OCI-LY3 (cell line): ENCODE results near the gene TAPBPL.

Experiments
- H2AFZ ChIP-seq: fragments of 200-600, 300-600 bp; shearing (Covaris generic); 2 replicates; pipeline ENCODE4 v1.6.0; 2014; ENCODE audit warnings: antibody characterized with exemption, low read depth, low read length
- H3K27ac ChIP-seq: fragments of 200-600, 300-600 bp; sonication (generic); 2 replicates; pipeline ENCODE4 v1.5.1; 2014; ENCODE audit warnings: mild to moderate bottlenecking, low read length, moderate library complexity, mixed read lengths
- H3K27me3 ChIP-seq: fragments of 200-600, 300-600 bp; sonication (generic); 2 replicates; pipeline ENCODE4 v1.6.1; 2014; ENCODE audit warnings: low read depth, low read length, mixed read lengths
- H3K36me3 ChIP-seq: fragments of 200-600, 300-600 bp; sonication (generic); replicated peaks from 2 replicates; pipeline ENCODE3; 2014; ENCODE audit warnings: low read depth, low read length, mixed read lengths
- H3K4me1 ChIP-seq: fragments of 300-600, 200-600 bp; sonication (generic); 2 replicates; pipeline ENCODE4 v1.6.1; 2014; ENCODE audit warnings: low read length, mixed read lengths
- H3K4me2 ChIP-seq: fragments of 200-600, 300-600 bp; sonication (generic); 2 replicates; pipeline ENCODE4 v1.6.1; 2014; ENCODE audit warnings: low read length, mixed read lengths
- H3K4me3 ChIP-seq: fragments of 300-600, 200-600 bp; sonication (generic); 2 replicates; pipeline ENCODE4 v1.5.1; 2014; ENCODE audit warnings: antibody characterized with exemption, mild to moderate bottlenecking, low read length, moderate library complexity
- H3K79me2 ChIP-seq: fragments of 300-600, 200-600 bp; shearing (Covaris generic); 2 replicates; pipeline ENCODE4 v1.6.1; 2014; ENCODE audit warnings: mild to moderate bottlenecking, low read length, mixed read lengths
- H3K9ac ChIP-seq: fragments of 300-600, 200-600 bp; shearing (Covaris generic); 2 replicates; pipeline ENCODE4 v1.6.0; 2014; ENCODE audit warnings: mild to moderate bottlenecking, low read length, moderate library complexity
- H3K9me3 ChIP-seq: fragments of 200-600, 300-600 bp; shearing (Covaris generic); 2 replicates; pipeline ENCODE4 v1.6.1; 2014; ENCODE audit warnings: low read length, mixed read lengths; ENCODE audit not compliant: insufficient read depth
- H4K20me1 ChIP-seq: fragments of 200-600, 300-600 bp; sonication (generic); 2 replicates; pipeline ENCODE4 v1.6.1; 2016; ENCODE audit warnings: low read length, mixed read lengths; ENCODE audit not compliant: insufficient read depth
- EZH2phosphoT487 ChIP-seq: fragments of 200-600 bp; shearing (Covaris generic); IDR thresholded peaks from 2 replicates; pipeline ENCODE4 v1.6.1; 2018; ENCODE audit warnings: antibody characterized with exemption, mixed run types, low read depth
- TF ChIP-seq, protein P1 (sequence below): fragments of 200-600, 300-600 bp; sonication (generic); IDR thresholded peaks from 2 replicates; pipeline ENCODE4 v1.5.1; 2014; ENCODE audit warnings: antibody characterized with exemption, low read length, low read depth

Gene TAPBPL

DNA sequence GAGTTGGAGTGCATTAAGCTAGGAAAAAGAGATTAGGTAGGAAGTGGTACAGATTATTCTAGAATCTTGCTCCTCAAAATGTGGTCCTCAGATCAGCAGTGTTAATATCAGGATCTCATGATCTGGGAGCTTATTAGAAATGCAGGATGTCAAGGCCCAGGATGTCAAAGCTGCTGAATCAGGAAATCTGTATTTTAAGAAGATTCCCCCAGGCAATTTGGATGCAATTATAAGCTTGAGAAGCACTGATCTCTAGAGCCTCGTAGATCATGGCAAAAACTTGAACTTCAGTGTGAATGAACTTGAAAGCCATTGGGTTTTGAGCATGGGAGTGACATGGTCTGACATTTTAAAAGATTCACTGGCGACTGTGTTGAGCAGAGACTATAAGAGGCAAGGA lies 48.6 kb downstream of the TAPBPL start:
- peaks cover 3% of the 10 kb centered on the region; the same call in 1 of the 2 replicates for H4K20me1 ChIP-seq
- TF ChIP-seq, protein P1, sequence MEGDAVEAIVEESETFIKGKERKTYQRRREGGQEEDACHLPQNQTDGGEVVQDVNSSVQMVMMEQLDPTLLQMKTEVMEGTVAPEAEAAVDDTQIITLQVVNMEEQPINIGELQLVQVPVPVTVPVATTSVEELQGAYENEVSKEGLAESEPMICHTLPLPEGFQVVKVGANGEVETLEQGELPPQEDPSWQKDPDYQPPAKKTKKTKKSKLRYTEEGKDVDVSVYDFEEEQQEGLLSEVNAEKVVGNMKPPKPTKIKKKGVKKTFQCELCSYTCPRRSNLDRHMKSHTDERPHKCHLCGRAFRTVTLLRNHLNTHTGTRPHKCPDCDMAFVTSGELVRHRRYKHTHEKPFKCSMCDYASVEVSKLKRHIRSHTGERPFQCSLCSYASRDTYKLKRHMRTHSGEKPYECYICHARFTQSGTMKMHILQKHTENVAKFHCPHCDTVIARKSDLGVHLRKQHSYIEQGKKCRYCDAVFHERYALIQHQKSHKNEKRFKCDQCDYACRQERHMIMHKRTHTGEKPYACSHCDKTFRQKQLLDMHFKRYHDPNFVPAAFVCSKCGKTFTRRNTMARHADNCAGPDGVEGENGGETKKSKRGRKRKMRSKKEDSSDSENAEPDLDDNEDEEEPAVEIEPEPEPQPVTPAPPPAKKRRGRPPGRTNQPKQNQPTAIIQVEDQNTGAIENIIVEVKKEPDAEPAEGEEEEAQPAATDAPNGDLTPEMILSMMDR: no peak
- no peak for TF ChIP-seq EZH2phosphoT487
- H3K36me3 ChIP-seq: peaks cover 53% of the 10 kb centered on the region
- no peak overlapping the region for H3K4me3 ChIP-seq
- H3K4me2 ChIP-seq: no peak overlapping the region
- H3K27me3 ChIP-seq: no peaks in the 10 kb centered on the region
- peaks cover 3% of the 10 kb centered on the region for H3K4me1 ChIP-seq
- no peak overlapping the region for H2AFZ ChIP-seq
- no peak overlapping the region for H3K27ac ChIP-seq
- H3K9ac ChIP-seq: no peak overlapping the region
- H3K79me2 ChIP-seq: peaks cover 81% of the 10 kb centered on the region
- H3K9me3 ChIP-seq: no peaks in the 10 kb centered on the region

DNA sequence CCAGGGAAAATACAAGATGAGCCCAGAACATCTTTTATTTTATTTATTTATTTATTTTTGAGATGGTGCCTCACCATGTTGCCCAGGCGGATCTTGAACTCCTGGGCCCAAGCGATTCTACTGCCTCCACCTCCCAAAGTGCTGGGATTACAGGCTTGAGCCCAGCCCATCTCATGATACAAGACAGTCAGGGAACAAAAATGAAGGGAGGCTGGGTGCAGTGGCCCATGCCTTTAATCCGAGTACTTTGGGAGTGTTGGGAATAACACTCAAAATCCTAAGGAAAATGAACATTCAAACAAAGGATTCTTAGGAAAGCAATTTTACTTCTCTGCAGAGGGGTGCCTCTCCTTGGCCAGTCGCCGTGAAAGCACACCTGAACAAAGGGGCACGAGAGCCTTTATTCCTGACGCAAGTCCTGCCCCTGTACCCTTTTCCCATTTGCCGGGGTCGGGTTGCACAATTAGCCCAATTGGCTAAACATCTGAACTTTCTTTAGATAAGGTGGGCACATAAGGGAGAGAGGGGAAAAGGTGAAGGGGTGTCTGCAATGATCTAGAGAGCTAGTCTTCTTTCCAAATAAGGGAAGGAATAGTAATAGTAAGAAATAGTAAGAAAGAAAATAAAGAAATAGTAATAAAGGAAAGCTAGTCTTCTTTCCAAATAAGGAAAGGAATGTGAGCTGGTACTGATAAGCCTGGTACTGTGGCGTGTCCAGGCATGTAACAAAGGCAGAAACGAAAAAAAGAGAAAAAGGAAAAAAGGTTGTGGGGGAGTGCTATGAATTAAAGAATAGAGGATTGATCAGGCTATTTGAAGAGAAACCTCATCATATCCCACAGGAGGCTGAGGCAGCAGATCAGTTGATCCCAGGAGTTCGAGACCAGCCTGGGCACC lies 55.5 kb downstream of the TAPBPL start:
- no peak overlapping the region for H3K27ac ChIP-seq

DNA sequence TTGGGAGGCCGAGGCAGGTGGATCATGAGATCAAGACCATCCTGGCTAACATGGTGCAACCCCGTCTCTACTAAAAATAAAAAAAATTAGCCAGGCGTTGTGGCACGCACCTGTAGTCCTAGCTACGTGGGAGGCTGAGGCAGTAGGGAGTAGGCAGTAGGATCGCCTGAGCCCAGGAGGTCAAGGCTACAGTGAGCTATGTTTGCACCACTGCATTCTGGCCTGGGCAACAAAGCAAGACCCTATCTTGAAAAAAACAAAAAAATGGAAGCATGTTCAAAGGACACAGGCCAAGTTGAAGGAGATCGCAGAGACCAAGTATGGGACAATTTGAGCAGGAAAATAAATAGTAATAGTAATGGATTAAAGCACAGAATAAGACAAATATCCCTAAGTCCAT lies 56.2 kb downstream of the TAPBPL start:
- H3K4me1 ChIP-seq: no peaks in the 10 kb centered on the region
- H3K36me3 ChIP-seq: peaks cover 40% of the 10 kb centered on the region
- H3K4me2 ChIP-seq: no peak overlapping the region
- H2AFZ ChIP-seq: no peak overlapping the region
- H3K27ac ChIP-seq: no peak overlapping the region
- no peaks in the 10 kb centered on the region for H3K9me3 ChIP-seq
- H3K27me3 ChIP-seq: no peaks in the 10 kb centered on the region
- H3K9ac ChIP-seq: no peak overlapping the region
- H3K79me2 ChIP-seq: peaks cover 58% of the 10 kb centered on the region
- no peak overlapping the region for H3K4me3 ChIP-seq
- TF ChIP-seq EZH2phosphoT487: no peak
- TF ChIP-seq, protein P1: no peak
- H4K20me1 ChIP-seq: 0 out of 2 replicates have a peak, but pooled peaks cover 3% of the 10 kb centered on the region

More for the DNA sequence above, 55.5 kb downstream of the TAPBPL start:
- H3K4me1 ChIP-seq: no peaks in the 10 kb centered on the region
- no peak overlapping the region for H3K4me3 ChIP-seq
- H3K79me2 ChIP-seq: peaks cover 63% of the 10 kb centered on the region
- no peak overlapping the region for H3K4me2 ChIP-seq
- H3K36me3 ChIP-seq: peaks cover 35% of the 10 kb centered on the region
- no peak for TF ChIP-seq EZH2phosphoT487
- TF ChIP-seq, protein P1: no peak
- H2AFZ ChIP-seq: no peak overlapping the region
- no peaks in the 10 kb centered on the region for H3K27me3 ChIP-seq
- H3K9ac ChIP-seq: no peak overlapping the region
- 0 out of 2 replicates have a peak, but pooled peaks cover 3% of the 10 kb centered on the region for H4K20me1 ChIP-seq
- no peaks in the 10 kb centered on the region for H3K9me3 ChIP-seq
